ENCODE data around the gene GTPBP1.

- TF ChIP-seq SUZ12 (IDR thresholded peaks at IDR 0.05; ENCODE audit: extremely low read depth, insufficient read depth, insufficient read length), result no peak
- no peak for TF ChIP-seq YY1 (IDR thresholded peaks at IDR 0.05; ENCODE audit: insufficient read depth, insufficient read length)
- no peak for TF ChIP-seq ZNF274 (IDR thresholded peaks at IDR 0.05; ENCODE audit: low read depth, low read length)
Observed at GRCh38 chr22:38710351-38710750, 4.6 kb downstream of the GTPBP1 start.
